Coronary artery (tissue), 2 donors: Measurements from ENCODE around the gene CCL19.

Experiments used
- DNase-seq: peaks from one replicate; pipeline ENCODE4 v3.0.0-alpha.2; 2017; ENCODE audit warnings: low spot score
- H3K27ac ChIP-seq, 2 donors: fragments of 200-600 bp; sonication (generic); one replicate each; pipeline ENCODE4 v1.5.1; 2016 to 2019
- H3K4me3 ChIP-seq: fragments of 200-600 bp; sonication (generic); 2 replicates; pipeline ENCODE4 v1.5.1; 2016; ENCODE audit warnings: mild to moderate bottlenecking, moderate library complexity
- CTCF ChIP-seq: fragments of 200-600 bp; sonication (generic); IDR thresholded peaks from one replicate; pipeline ENCODE4 v1.5.1; 2019; ENCODE audit warnings: antibody characterized with exemption

CCL19 gene

GRCh38 chr9:34686231-34686630, 4.8 kb downstream of the CCL19 start:
- TF ChIP-seq CTCF: no peak
- Histone ChIP-seq H3K27ac (peak overlapping the region in 1 of 2 donors; percentile 48), H3K4me3 (no peak overlapping the region)
- no peak for DNase-seq

- no peak for TF ChIP-seq CTCF
- DNase-seq: no peak
- peak overlapping the region in 1 of 2 donors; percentile 48 for H3K27ac ChIP-seq
Measured at GRCh38 chr9:34685591-34685990, 5.5 kb downstream of the CCL19 start.

GRCh38 chr9:34684816-34685215, 6.3 kb downstream of the CCL19 start:
- Histone ChIP-seq H3K27ac (peak overlapping the region in 1 of 2 donors; percentile 48), H3K4me3 (no peak overlapping the region)
- TF ChIP-seq CTCF: no peak
- DNase-seq: no peak

More at GRCh38 chr9:34685591-34685990, 5.5 kb downstream of the CCL19 start:
- H3K4me3 ChIP-seq: no peak overlapping the region

GRCh38 chr9:34684145-34684544, 6.9 kb downstream of the CCL19 start:
- Histone ChIP-seq H3K4me3 (no peak overlapping the region), H3K27ac (no peak overlapping the region)
- TF ChIP-seq CTCF: no peak
- no peak for DNase-seq

- no peak for TF ChIP-seq CTCF
Measured at GRCh38 chr9:34675869-34676268, 15.2 kb downstream of the CCL19 start.

GRCh38 chr9:34675048-34675714, 15.9 kb downstream of the CCL19 start:
- TF ChIP-seq CTCF: peak; percentile 23
- Histone ChIP-seq H3K27ac (peak overlapping the region in 1 of 2 donors; percentile 56), H3K4me3 (no peak overlapping the region)
- DNase-seq: no peak

More at GRCh38 chr9:34675869-34676268, 15.2 kb downstream of the CCL19 start:
- DNase-seq: no peak
- Histone ChIP-seq H3K27ac (peak overlapping the region in 1 of 2 donors; percentile 56), H3K4me3 (no peak overlapping the region)

- DNase-seq: no peak
- TF ChIP-seq CTCF: no peak
- Histone ChIP-seq H3K4me3 (no peak overlapping the region), H3K27ac (no peak overlapping the region)
Measured at GRCh38 chr9:34674440-34674839, 16.6 kb downstream of the CCL19 start.
